HG02870 (cell line): ENCODE data around the gene PIRT.
"Not testable (repeated sequence)": the region's sequence is repeated elsewhere in the genome, so short reads cannot be mapped to it uniquely, and the experiment has no call there.

Experiments
- ATAC-seq: cut with Tn5 transposase; IDR thresholded peaks from one replicate; pipeline ENCODE4 v1.9.1; 2021; ENCODE audit warnings: mild to moderate bottlenecking, moderate library complexity; ENCODE audit not compliant: unreplicated experiment

Gene PIRT

DNA sequence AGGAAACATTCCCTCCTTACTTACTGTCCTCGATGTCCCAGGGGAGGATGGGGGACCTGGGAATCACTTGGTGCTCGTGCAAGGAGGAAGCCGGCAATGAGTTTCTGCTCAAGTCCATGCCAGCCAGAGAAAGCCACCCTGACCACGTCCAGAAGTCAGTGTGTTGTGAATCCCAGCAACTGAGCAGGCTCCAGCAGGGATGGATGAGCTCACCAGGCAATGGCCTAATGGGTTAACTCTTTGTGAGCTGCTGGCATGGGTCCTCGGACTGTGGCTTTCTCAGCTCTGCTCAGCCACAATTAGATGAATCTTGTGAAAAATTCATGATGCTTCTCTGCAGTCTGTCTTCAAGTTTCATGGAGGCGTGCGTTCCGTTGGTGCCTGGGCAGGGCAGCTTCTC is at the start of gene PIRT:
PIRT (minus strand) TSS at position 167 of the 400 bp plus-strand sequence. CDS start 12,442 bp downstream, outside the sequence.
- ATAC-seq = no peak

DNA sequence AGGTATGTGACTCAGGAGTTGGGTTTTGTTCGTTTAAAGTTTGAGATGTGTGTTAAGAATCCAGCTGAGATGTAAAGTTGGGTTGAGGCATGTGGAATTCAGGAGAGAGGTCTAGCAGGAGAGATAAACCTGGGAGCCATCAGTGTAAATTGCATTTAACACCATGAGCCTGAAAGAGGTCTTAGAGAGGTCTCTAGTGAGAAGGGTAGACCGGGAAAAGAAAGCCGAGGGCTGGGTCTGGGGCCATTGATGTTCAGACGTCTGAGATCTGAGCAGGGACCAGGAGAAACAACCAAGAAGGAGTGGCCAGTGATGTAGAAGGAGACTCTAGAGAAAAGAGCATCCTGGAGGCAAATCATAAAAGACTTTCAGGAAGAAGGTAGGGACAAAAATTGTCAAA is 44.1 kb upstream of the PIRT start:
- ATAC-seq = no peak

DNA sequence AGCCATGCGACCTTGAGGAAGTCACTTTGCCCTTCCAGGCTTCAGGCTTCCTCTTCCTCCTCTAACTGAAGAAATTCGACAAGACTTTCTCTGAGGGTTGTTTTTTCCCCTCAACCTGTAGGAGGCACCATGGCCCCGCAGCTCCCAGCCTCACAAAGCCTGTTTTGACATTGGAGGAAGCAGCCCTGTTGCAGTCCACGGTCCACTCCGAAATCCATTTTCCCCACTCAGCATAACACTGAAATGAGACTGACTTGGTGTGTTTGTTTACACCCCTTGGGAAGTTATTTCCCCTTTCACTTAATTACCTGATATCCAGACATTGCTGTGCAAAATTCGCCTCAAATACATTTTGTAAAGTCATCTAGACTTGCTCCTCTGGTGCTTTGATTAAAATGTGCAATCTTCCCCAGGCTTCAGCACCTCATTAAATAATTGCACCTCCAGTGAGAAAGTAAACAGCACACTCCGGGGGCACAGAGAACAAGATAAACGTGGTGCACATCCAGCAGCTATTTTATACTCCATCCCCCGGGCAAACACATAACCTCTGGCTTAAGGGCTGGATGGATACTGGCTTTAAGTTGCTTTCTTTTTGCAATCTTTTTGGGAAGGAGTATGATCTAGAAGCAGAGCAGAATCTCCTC is 41.4 kb upstream of the PIRT start:
- ATAC-seq = no peak

DNA sequence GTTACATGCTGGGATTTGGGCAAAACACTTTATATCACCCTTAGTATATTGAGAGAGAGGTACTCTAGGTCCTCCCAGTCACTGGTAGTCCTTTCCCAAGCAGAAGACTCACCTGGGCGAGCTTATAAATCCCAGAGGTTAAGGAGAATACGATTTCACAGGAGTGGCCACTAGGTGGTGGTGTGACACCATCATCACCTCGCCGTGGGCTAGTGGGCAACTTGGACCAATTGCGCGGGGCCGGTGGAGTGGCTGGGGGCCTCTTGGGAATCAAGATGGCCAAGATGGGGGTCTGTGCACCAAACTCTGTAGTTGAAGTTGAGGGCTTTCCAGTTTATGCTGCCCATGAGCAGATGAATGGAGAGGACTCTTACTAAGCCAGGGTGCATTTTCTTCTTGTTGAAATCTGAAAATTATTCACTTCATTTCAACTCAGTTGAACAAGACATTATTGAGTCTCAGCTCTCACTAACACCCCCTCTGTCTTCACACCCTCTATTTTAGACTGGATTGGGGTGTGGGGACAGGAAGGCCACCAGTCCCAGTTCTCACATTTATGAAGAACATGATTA is 38.2 kb upstream of the PIRT start:
- no peak for ATAC-seq

DNA sequence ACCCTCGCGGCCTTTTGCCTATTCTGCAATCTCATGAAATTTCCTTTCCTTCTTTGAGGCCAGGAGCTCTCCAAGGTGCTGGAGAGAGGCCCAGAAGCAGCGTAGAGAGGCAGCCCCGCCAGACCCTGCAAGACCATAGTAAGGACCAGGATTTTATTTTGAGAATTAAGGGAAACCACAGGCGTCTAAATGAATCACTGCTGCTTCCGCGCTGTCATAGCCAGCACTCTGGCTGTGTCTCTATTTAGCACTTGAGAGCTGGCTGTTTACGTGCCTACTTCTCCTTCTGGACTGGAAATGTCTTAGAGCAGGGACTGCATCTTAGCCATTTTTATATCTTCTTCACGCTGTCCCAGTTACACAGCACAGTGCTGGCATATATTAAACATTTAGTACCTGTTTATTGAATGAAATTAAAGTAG is 37.6 kb upstream of the PIRT start:
- no peak for ATAC-seq

GRCh38 chr17:10871914-10872313 is 34.0 kb upstream of the PIRT start:
- no peak for ATAC-seq

DNA sequence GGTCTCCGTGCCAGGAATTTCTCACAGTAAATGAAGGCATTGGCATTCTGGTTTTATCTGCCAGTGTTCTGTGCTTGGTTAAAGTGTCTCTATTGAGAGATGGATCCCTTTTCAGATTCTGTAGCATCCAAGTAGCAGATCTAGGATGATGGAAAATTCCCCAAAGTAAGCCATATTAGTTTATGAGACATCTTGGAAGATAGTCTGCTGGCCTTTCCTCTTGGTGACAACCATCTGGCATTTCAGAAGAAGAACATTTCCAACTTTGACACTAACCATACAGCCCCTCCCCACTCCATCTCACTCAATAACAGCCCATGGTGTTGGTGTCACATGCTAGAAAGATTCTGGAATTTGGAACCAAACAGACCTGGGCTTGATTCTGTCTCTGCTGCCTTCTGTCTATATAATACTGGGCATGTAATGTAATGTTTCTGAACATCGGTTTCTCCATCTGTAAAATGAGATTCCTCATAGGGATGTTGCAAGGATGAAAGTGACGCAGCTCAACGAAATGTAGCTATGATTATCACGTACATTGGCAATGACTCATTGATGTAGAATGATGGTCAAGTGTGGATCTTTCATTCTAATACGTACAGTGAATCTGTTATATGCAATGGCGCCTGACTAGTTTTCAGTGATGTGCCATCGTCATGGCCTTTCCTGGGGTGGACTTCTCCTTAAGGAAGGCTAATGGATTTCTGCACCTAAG is 32.6 kb upstream of the PIRT start:
- no peak for ATAC-seq

- ATAC-seq = not testable (repeated sequence)
These were observed 30.9 kb upstream of the PIRT start for GRCh38 chr17:10868744-10869143.

GRCh38 chr17:10859051-10859450 is 21.2 kb upstream of the PIRT start:
- ATAC-seq = no peak

GRCh38 chr17:10857976-10858375 is 20.1 kb upstream of the PIRT start:
- ATAC-seq = no peak

GRCh38 chr17:10846636-10847035 is 8.7 kb upstream of the PIRT start:
- ATAC-seq = not testable (repeated sequence)

GRCh38 chr17:10845388-10845751 is 7.5 kb upstream of the PIRT start:
- no peak for ATAC-seq

DNA sequence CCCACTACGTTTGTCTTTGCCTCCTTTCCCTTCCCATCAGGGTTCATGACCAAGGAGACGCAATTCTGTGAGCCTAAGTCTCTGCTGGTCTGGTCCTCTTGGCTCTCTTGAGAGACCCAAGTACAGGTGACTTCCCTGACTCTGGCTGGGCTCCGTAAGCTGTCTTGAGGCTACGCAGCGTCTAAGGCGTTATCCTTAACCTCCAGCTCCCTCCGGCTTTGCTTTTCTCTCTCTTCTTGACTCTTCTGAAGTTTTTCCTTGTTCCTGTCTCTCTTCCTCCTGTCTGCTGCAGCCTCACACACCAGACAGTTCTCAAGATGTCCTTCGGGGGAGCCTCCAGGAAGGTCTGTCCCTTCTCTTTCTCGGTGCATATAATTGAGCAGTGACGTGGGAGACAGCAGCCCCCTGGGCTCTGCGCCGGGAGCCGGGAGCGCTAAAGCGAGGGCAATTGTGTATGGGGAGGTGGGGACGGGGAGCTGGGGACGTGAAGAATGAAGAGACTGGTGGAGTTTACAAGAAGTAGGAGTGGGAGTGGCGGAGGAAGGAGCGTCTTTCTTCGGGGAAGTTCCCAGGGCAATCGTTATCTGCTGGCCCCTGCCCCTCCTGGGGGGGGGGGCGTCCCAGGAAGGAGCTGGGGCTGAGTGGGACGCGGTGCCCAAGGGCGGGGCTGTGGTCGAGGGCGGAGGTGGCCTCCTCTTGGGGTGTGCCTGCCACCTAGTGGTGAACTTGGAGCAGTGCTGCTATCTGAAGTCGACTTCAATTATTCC is 6.9 kb upstream of the PIRT start:
- peak; percentile 76 for ATAC-seq

DNA sequence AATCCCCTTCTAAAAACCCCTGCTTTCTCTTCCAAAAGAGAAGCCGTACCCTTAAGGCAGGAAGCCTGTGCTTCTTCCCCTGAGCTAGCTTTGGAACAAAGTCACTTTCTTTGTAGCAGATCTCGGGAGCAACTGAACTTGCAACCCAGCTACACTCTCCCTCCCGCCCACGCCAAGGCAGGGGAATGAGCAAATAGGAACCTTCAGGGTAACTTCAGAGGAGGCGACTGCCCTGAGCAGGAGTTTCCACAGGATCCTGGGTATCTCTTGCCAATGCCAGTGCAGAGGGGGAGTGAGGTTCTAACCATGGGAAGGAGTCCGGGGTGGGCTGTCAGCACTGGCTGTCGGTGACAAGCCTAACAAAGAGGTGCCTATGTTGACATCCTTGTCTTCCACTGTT is 5.9 kb upstream of the PIRT start:
- no peak for ATAC-seq

GRCh38 chr17:10842658-10843057 is 4.8 kb upstream of the PIRT start:
- ATAC-seq = no peak

- no peak for ATAC-seq
These were observed 795 bp upstream of the PIRT start for GRCh38 chr17:10838682-10839081.

- no peak for ATAC-seq
These were observed 809 bp downstream of the PIRT start for GRCh38 chr17:10836966-10837590.

DNA sequence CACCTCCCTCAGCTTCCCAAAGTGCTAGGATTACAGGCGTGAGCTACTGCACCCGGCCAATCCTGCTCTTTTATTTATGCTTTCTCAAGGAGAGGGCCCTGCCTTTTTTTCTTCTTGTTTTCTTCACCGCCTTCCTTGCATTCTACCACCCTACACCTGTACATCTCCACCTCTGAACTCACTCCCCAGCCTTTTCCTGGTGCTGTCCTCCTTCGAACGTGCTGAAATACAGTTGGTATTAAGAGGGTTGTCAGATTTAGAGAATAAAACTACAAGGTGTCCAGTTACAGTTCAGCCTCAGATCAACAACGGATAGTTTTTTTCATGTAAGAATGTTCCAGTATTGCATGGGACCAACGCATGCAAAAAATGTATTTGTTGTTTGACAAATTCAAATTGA is 1.7 kb downstream of the PIRT start:
- ATAC-seq = no peak

- no peak for ATAC-seq
These were observed 6.2 kb downstream of the PIRT start for GRCh38 chr17:10831696-10832095.

DNA sequence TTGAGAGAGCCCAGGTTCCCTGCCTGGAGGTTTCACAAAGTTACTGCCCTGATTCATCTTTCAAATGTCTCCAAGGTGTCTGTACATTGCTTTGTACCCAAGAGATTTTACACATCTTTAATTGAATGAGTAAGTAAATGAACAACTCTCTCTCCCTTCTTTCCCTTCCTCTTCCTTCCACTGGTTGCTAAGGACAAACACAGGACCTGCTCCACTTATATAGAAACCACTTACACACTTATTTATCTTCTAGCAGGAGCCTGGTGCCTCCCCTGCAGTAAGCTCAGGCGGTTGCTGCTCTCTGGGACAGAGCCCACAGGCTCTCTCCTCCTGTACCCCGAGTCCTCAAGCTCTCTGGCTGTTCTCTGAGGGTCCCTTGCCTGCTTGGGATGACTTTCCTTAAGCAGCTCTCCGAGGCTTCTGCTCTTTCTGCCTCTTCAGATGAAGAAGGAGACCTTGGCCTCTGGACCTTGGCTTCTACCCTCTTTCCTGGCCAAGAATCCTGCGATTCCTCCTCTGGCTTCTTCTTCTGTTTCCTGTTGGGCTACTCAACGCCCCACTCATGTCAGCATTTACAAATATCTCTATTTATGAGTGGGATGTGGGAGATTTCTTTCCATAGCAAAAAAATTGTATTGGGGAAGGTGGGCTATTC is 9.9 kb downstream of the PIRT start:
- ATAC-seq = no peak

DNA sequence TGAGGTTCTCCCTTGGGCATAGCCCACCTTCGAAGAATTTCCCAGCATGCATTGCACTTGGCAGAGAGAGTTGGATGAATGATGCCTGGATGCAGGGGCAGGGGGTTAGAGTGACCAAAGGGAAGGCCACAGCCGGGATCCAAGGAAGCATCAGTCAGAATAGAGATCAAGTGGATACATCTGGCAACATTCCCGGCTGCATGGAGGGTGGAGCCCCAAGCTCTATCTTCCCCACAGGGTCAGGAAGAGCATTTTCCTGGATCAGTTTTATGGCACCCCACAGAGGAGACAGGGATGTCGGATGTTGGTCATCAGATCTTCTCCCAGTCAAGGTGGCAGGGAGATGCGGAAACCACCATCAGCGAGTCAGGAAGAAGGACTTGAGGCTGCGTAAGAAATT is 13.0 kb downstream of the PIRT start:
- ATAC-seq = no peak
